Panc1 (cell line): Measurements from ENCODE around the gene FOXA3. TPM values are rescaled to one million over a fixed set of nuclear protein-coding genes. Genes with fewer than 3 reads are reported as not detected.
A peak's percentile ranks its signal among the peaks of the same experiment; 100 is the strongest.

Experiments
- ATAC-seq: fragments of 200-7000 bp; cut with Tn5 transposase; 2 replicates; pipeline ENCODE4 v1.9.1; 2020; ENCODE audit warnings: mild to moderate bottlenecking, moderate library complexity
- BruUV-seq: library from RNA; stranded (reverse); fragments of 400-500 nt; replicated peaks from 2 replicates; lab custom pipeline; 2021; lab: Mats Ljungman, UMichigan
- CTCF ChIA-PET: fragments of 300-600 bp; sonication (Branson Sonifier 250); formaldehyde crosslinking; loops from one replicate; lab custom pipeline; 2022; ENCODE audit warnings: antibody characterized with exemption; lab: Charles Lee
- POLR2A ChIA-PET: fragments of 300-600 bp; sonication (Branson Sonifier 250); formaldehyde crosslinking; loops from one replicate; lab custom pipeline; 2022; ENCODE audit warnings: antibody characterized with exemption; lab: Charles Lee
- DNase-seq: peaks from one replicate; pipeline ENCODE4 v3.0.0-alpha.2; 2010; ENCODE audit warnings: low read depth, low spot score
- H3K27ac ChIP-seq: 2 replicates; pipeline ENCODE4 v1.5.1; 2011; ENCODE audit warnings: mild to moderate bottlenecking, low read length, inconsistent platforms
- H3K27me3 ChIP-seq: fragments of 200-500 bp; sonication (Bioruptor generic); 2 replicates; pipeline ENCODE4 v1.6.0; 2014; ENCODE audit warnings: low read length, inconsistent platforms; ENCODE audit not compliant: control insufficient read depth, insufficient read depth
- H3K36me3 ChIP-seq: fragments of 200-500 bp; sonication (Bioruptor generic); 2 replicates; pipeline ENCODE4 v1.5.1; 2014; ENCODE audit warnings: inconsistent platforms, mild to moderate bottlenecking, low read length, moderate library complexity; ENCODE audit not compliant: control insufficient read depth, insufficient read depth
- H3K4me1 ChIP-seq: 2 replicates; pipeline ENCODE4 v1.5.1; 2011; ENCODE audit warnings: inconsistent platforms, mild to moderate bottlenecking, low read length, moderate library complexity; ENCODE audit not compliant: control insufficient read depth, insufficient read depth
- H3K4me3 ChIP-seq, 2 experiments: 2 replicates each; pipeline ENCODE4 v1.5.1; 2011 to 2012; ENCODE audit warnings: low read depth in 2 of 2, low read length in 2 of 2, mild to moderate bottlenecking in 2 of 2, inconsistent platforms in 1 of 2, moderate library complexity in 1 of 2
- H3K9me3 ChIP-seq: fragments of 200-500 bp; sonication (Bioruptor generic); 2 replicates; pipeline ENCODE4 v1.5.1; 2014; ENCODE audit warnings: low read depth, mild to moderate bottlenecking, inconsistent platforms, low read length, moderate library complexity; ENCODE audit not compliant: control insufficient read depth, insufficient read depth
- CTCF ChIP-seq: fragments of 450-650 bp; IDR thresholded peaks from 2 replicates; pipeline ENCODE4 v1.5.1; 2017; ENCODE audit warnings: mild to moderate bottlenecking
- POLR2AphosphoS5 ChIP-seq: IDR thresholded peaks from 2 replicates; pipeline ENCODE4 v1.6.1; 2012; ENCODE audit warnings: mild to moderate bottlenecking, low read depth, low read length, moderate library complexity
- REST ChIP-seq, 2 experiments: IDR thresholded peaks; 2 replicates each; pipeline ENCODE4 v1.6.1; 2011 to 2012; ENCODE audit warnings: low read depth in 2 of 2, control low read depth in 1 of 2, low read length in 1 of 2, mild to moderate bottlenecking in 1 of 2, moderate library complexity in 1 of 2; ENCODE audit not compliant: insufficient read depth in 1 of 2
- SIN3A ChIP-seq: IDR thresholded peaks from 2 replicates; pipeline ENCODE4 v1.6.1; 2012; ENCODE audit warnings: low read depth, mild to moderate bottlenecking, low read length, moderate library complexity, borderline replicate concordance; ENCODE audit not compliant: insufficient read depth
- TCF7L2 ChIP-seq: IDR thresholded peaks from 2 replicates; pipeline ENCODE4 v1.6.1; 2011; ENCODE audit warnings: mild to moderate bottlenecking, low read depth, low read length, inconsistent platforms
- in situ Hi-C: cut with HindIII; loops from 2 replicates; pipeline ENCODE4 v1.10.0; 2016; ENCODE audit warnings: low sequenced_read_pairs, low pct_unique_long_range_greater_than_20kb
- intact Hi-C: fragments of 100-400 bp; cut with micrococcal nuclease; formaldehyde crosslinking; loops from one replicate; pipeline ENCODE4 v1.10.0; 2022; ENCODE audit not compliant: unreplicated experiment
- total RNA-seq: library from RNA; stranded (reverse); gene quantifications from one replicate; pipeline ENCODE4 v1.2.1, GENCODE V29; 2021; ENCODE audit not compliant: unreplicated experiment

FOXA3 gene
- total RNA-seq, 1 experiment from 2014 or later, result 0.26 TPM

- Histone ChIP-seq H3K4me3 (peak within 1 kb of the TSS; percentile 70 to 82), H3K36me3 (peaks cover 2% of the 10 kb centered on the region; the same call in 1 of the 2 replicates), H3K4me1 (peaks cover 3% of the 10 kb centered on the region), H3K27me3 (no peaks in the 10 kb centered on the region), H3K9me3 (no peaks in the 10 kb centered on the region), H3K27ac (peak within 1 kb of the TSS; percentile 81)
- ChIA-PET CTCF (interaction anchor here (0.6 to 0.8 kb wide), 4 partner anchors 81 to 636 kb away, joined by 3 to 9 read pairs (median 5); partner anchors contain the start of gene DMPK), POLR2A (no interaction called here)
- DNase-seq, result no peak
- BruUV-seq, result no TSS peak
- ATAC-seq, result peak; percentile 14
- in situ Hi-C loops (no loop called here), intact Hi-C loops (no loop called here)
- TF ChIP-seq TCF7L2 (no peak), CTCF (no peak), REST (IDR thresholded peaks at IDR 0.05; ENCODE audit: insufficient read depth in 1 of 2, low read depth in 2 of 2, low read length in 1 of 2) (no peak), SIN3A (no peak), POLR2AphosphoS5 (no peak)
Observed at GRCh38 chr19:45901912-45902650, 38.0 kb downstream of the FOXA3 start, which contains the start of gene MYPOP. MYPOP (minus strand) TSS chr19:45902613; CDS start chr19:45901773, 840 bp downstream.

- in situ Hi-C loops, result no loop called here
- peaks cover 3% of the 10 kb centered on the region for H3K4me1 ChIP-seq
- H3K27ac ChIP-seq, result peak overlapping the region; percentile 81
- H3K9me3 ChIP-seq, result no peaks in the 10 kb centered on the region
- no peaks in the 10 kb centered on the region for H3K27me3 ChIP-seq
- DNase-seq (peak; percentile 75), ATAC-seq (peak; percentile 93)
- peak overlapping the region; percentile 70 to 82 for H3K4me3 ChIP-seq
- TF ChIP-seq POLR2AphosphoS5 (peak; percentile 92), REST (IDR thresholded peaks at IDR 0.05; ENCODE audit: insufficient read depth in 1 of 2, low read depth in 2 of 2, low read length in 1 of 2) (peak in 1 of 2 experiments; percentile 27; a peak in 1 of 4 replicates), SIN3A (no peak)
- BruUV-seq, result no TSS peak
- intact Hi-C loops, result no loop called here
- ChIA-PET CTCF (interaction anchor here (0.6 to 1.2 kb wide), 4 partner anchors 17 to 635 kb away, joined by 3 to 4 read pairs (median 4); partner anchors contain the start of gene IRF2BP1), POLR2A (interaction anchor here (0.5 to 0.6 kb wide), 2 partner anchors 17 to 92 kb away, joined by 3 read pairs; partner anchors contain the start of genes CCDC61 and IRF2BP1)
- peaks cover 2% of the 10 kb centered on the region; the same call in 1 of the 2 replicates for H3K36me3 ChIP-seq
Observed at GRCh38 chr19:45902651-45903625, 38.8 kb downstream of the FOXA3 start.
